A673 (cell line): ENCODE results near the gene ATP8B4.

Source experiments
- CTCF ChIP-seq: fragments of 300-800, 200-600 bp; sonication (generic); conservative IDR thresholded peaks from 2 replicates; pipeline ENCODE4 v1.5.1; 2017; ENCODE audit warnings: low read depth, mild to moderate bottlenecking, antibody characterized with exemption, low read length, moderate library complexity, mixed read lengths
- EZH2 ChIP-seq: fragments of 200-600 bp; sonication (generic); IDR thresholded peaks from 2 replicates; pipeline ENCODE4 v1.6.1; 2017; ENCODE audit warnings: borderline replicate concordance, low read depth, mild to moderate bottlenecking, mixed read lengths, antibody characterized with exemption, low read length; ENCODE audit not compliant: poor library complexity, severe bottlenecking

- TF ChIP-seq CTCF (no peak), EZH2 (no peak)
Measured at GRCh38 chr15:50049871-50050270, 69.2 kb downstream of the ATP8B4 start.
